Measurements from ENCODE around the gene PPP3CA.

GRCh38 chr4:101222156-101222845 lies 125.0 kb downstream of the PPP3CA start:
- TF ChIP-seq CTCF (conservative IDR thresholded peaks at IDR 0.05; ENCODE audit: low read depth in 2 of 2), result no peak
- TF ChIP-seq EZH2 (IDR thresholded peaks at IDR 0.05; ENCODE audit: low read depth, unreplicated experiment), result no peak
- no peak for TF ChIP-seq POLR2AphosphoS5 (IDR thresholded peaks at IDR 0.05; ENCODE audit: low read depth)
- TF ChIP-seq EZH2phosphoT487 (IDR thresholded peaks at IDR 0.05; ENCODE audit: unreplicated experiment), result no peak
- TF ChIP-seq STAT1 (IDR thresholded peaks at IDR 0.05; ENCODE audit: unreplicated experiment), result no peak
